Stomach (tissue), 9 donors: ENCODE results near the gene RET. TPM values are rescaled to one million over a fixed set of nuclear protein-coding genes. Genes with fewer than 3 reads are reported as not detected.

Experiments
- DNase-seq, 2 donors: peaks; one replicate each; pipeline versions ENCODE4 v3.0.0 to v3.0.0-alpha.2; 2013 to 2019
- H3K27ac ChIP-seq, 5 donors: fragments of 200-600 bp in 4 of 5; sonication (generic) in 4 of 5; one replicate each; pipeline ENCODE4 v1.5.1; 2013 to 2019; ENCODE audit warnings: mild to moderate bottlenecking in 1 of 5, moderate library complexity in 1 of 5
- H3K27me3 ChIP-seq, 3 donors: fragments of 200-600 bp; sonication (generic); one replicate each; pipeline ENCODE4 v1.5.1; 2017 to 2019; ENCODE audit warnings: mixed run types in 1 of 3
- H3K36me3 ChIP-seq, 4 donors: fragments of 200-600 bp; sonication (generic); 1 replicate in 3 of 4; 2 replicates in 1 of 4; pipeline ENCODE4 v1.5.1; 2016 to 2019
- H3K4me1 ChIP-seq, 4 donors: fragments of 200-600 bp; sonication (generic); one replicate each; pipeline ENCODE4 v1.5.1; 2016 to 2019
- H3K4me3 ChIP-seq, 4 donors: fragments of 200-600 bp; sonication (generic) in 3 of 4; one replicate each; pipeline ENCODE4 v1.5.1; 2016 to 2019; ENCODE audit warnings: mild to moderate bottlenecking in 1 of 4
- H3K9me3 ChIP-seq, 4 donors: fragments of 200-600 bp; sonication (generic); one replicate each; pipeline ENCODE4 v1.5.1; 2016 to 2019
- EP300 ChIP-seq: sonication (generic); formaldehyde crosslinking; IDR thresholded peaks from one replicate; pipeline ENCODE4 v1.6.1; 2017; ENCODE audit warnings: antibody characterized with exemption
- POLR2A ChIP-seq, 4 donors: fragments of 450-650 bp; IDR thresholded peaks; one replicate each; pipeline ENCODE4 v1.6.1; 2016; ENCODE audit warnings: antibody characterized with exemption in 4 of 4, control low read depth in 2 of 4, mild to moderate bottlenecking in 1 of 4, moderate library complexity in 1 of 4
- POLR2AphosphoS5 ChIP-seq, 3 donors: sonication (generic); formaldehyde crosslinking; IDR thresholded peaks; one replicate each; pipeline ENCODE4 v1.6.1; 2016; ENCODE audit warnings: antibody characterized with exemption in 3 of 3
- WGBS, 5 donors: extraction: QIAGEN DNeasy Blood & Tissue Kit in 3 of 5; methylation state at CpG; one replicate each; pipeline versions ENCODE4 v1.1.5 to v1.1.7; 2013 to 2018; 5-methylcytosine and 5-hydroxymethylcytosine counted together
- intact Hi-C: fragments of 100-400 bp; cut with DNase I; formaldehyde crosslinking; loops from one replicate; pipeline ENCODE4 v1.15.1; 2023; ENCODE audit warnings: low total_unique reads
- polyA plus RNA-seq, 3 donors: library from polyadenylated mRNA; stranded (reverse); fragments of 200-250 nt; gene quantifications; one replicate each; pipeline ENCODE4 v1.2.3, GENCODE V29; 2013
- total RNA-seq, 5 donors: library from RNA; depleted of rRNA; stranded (reverse); fragments of >200 nt; gene quantifications; one replicate each; pipeline versions ENCODE4 v1.1.0 to v1.2.3, GENCODE V29; 2014 to 2016
- TF ChIP-seq, protein P1 (sequence below), 7 experiments: fragments of 450-650 bp in 4 of 7; fragments of 200-600 bp in 3 of 7; sonication (generic) in 3 of 7; IDR thresholded peaks; one replicate each; pipeline ENCODE4 v1.5.1; 2016 to 2019; ENCODE audit warnings: antibody characterized with exemption in 7 of 7, control low read depth in 2 of 7, mild to moderate bottlenecking in 1 of 7
- donor health status: healthy with polysubstance abuse.
- donor health status: Bipolar disorder and iron deficiency.
- donor health status: healthy.

RET gene
- total and polyA plus RNA-seq, 8 donors, result 0.31 to 9.8 (median 2.5) TPM; not detected in 2

GRCh38 chr10:43082746-43083145, 5.9 kb downstream of the RET start:
- peak in 1 of 2 donors; percentile 69 for DNase-seq
- peaks cover 0 to 56% (median 9%) of the 10 kb centered on the region in 3 donors for H3K27me3 ChIP-seq
- H3K4me1 ChIP-seq, result peaks cover 1 to 23% (median 22%) of the 10 kb centered on the region in 4 donors
- H3K27ac ChIP-seq, result no peak overlapping the region
- WGBS, 5 donors, result 50 to 58% (median 52%) methylated on average over 6 to 7 of the region's 7 CpGs
- no peaks in the 10 kb centered on the region for H3K36me3 ChIP-seq
- TF ChIP-seq POLR2AphosphoS5 (IDR thresholded peaks at IDR 0.05) (no peak), EP300 (no peak), POLR2A (IDR thresholded peaks at IDR 0.05) (no peak)
- TF ChIP-seq, protein P1, sequence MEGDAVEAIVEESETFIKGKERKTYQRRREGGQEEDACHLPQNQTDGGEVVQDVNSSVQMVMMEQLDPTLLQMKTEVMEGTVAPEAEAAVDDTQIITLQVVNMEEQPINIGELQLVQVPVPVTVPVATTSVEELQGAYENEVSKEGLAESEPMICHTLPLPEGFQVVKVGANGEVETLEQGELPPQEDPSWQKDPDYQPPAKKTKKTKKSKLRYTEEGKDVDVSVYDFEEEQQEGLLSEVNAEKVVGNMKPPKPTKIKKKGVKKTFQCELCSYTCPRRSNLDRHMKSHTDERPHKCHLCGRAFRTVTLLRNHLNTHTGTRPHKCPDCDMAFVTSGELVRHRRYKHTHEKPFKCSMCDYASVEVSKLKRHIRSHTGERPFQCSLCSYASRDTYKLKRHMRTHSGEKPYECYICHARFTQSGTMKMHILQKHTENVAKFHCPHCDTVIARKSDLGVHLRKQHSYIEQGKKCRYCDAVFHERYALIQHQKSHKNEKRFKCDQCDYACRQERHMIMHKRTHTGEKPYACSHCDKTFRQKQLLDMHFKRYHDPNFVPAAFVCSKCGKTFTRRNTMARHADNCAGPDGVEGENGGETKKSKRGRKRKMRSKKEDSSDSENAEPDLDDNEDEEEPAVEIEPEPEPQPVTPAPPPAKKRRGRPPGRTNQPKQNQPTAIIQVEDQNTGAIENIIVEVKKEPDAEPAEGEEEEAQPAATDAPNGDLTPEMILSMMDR (IDR thresholded peaks at IDR 0.05), result no peak
- intact Hi-C loops, result no loop called here
- H3K9me3 ChIP-seq, result no peaks in the 10 kb centered on the region
- H3K4me3 ChIP-seq, result no peak overlapping the region

DNA sequence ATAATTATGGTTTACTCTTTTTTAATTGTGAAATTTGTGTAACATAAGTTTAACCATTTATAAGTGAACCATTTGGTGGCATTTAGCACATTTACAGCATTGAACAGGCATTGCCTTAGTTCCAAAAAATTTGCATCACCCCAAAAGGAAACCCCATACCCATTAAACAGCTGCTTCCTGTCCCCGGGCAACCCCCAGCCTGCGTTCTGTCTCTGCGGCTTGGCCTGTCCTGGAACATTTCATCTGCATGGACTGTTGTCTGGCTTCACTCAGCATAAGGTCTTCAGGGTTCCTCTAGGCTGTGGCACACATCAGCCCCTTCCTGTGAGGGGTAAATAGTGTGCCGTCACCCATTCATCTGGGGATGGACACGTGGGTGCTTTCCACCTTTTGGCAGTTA, 6.9 kb downstream of the RET start:
- no peak overlapping the region for H3K4me3 ChIP-seq
- no peak for TF ChIP-seq EP300
- TF ChIP-seq, protein P1 (IDR thresholded peaks at IDR 0.05), result no peak
- TF ChIP-seq POLR2AphosphoS5 (IDR thresholded peaks at IDR 0.05), result no peak
- TF ChIP-seq POLR2A (IDR thresholded peaks at IDR 0.05), result no peak
- no peak overlapping the region for H3K27ac ChIP-seq
- WGBS, 5 donors, result 55 to 72% (median 70%) methylated on average over 5 of the region's 5 CpGs
- no peak for DNase-seq
- no peaks in the 10 kb centered on the region for H3K9me3 ChIP-seq
- H3K27me3 ChIP-seq, result peaks cover 0 to 46% (median under 1%) of the 10 kb centered on the region in 3 donors
- H3K4me1 ChIP-seq, result peaks cover 0 to 19% (median 13%) of the 10 kb centered on the region in 4 donors
- intact Hi-C loops, result no loop called here
- H3K36me3 ChIP-seq, result no peaks in the 10 kb centered on the region

DNA sequence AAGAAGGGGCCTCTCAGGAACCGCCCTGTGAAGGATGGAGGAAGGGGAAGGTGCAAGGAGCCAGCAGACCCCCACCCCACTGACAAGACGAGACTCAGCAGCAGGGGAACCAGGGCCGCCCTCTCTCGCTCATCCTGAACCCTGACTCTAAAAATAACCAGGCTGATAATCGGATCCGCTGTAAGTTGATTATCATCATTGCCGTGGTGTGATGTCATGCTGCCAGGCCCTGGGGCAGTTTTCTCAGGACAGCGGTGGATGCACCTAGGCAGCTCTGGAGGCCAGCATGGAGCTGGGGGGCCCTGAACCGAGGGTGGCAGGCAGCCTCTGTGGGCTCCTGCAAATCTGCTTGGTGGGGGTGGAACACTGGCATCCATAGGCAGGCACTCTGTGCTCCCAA, 7.9 kb downstream of the RET start:
- Histone ChIP-seq H3K36me3 (no peaks in the 10 kb centered on the region), H3K4me3 (no peak overlapping the region), H3K9me3 (no peaks in the 10 kb centered on the region), H3K27me3 (peaks cover 0 to 35% (median 0%) of the 10 kb centered on the region in 3 donors), H3K27ac (no peak overlapping the region), H3K4me1 (peaks cover 0 to 19% (median 11%) of the 10 kb centered on the region in 4 donors)
- DNase-seq, result peak in 1 of 2 donors; percentile 25
- WGBS, 5 donors, result 74 to 84% (median 82%) methylated on average over 8 to 9 of the region's 9 CpGs
- TF ChIP-seq POLR2A (IDR thresholded peaks at IDR 0.05) (no peak), POLR2AphosphoS5 (IDR thresholded peaks at IDR 0.05) (no peak), EP300 (no peak)
- TF ChIP-seq, protein P1 (IDR thresholded peaks at IDR 0.05), result no peak
- intact Hi-C loops, result no loop called here

GRCh38 chr10:43086321-43086942, 9.6 kb downstream of the RET start:
- peaks cover 0 to 19% (median 10%) of the 10 kb centered on the region in 4 donors for H3K4me1 ChIP-seq
- no peak for DNase-seq
- H3K9me3 ChIP-seq, result no peaks in the 10 kb centered on the region
- H3K27me3 ChIP-seq, result peaks cover 0 to 20% (median 0%) of the 10 kb centered on the region in 3 donors
- H3K36me3 ChIP-seq, result no peaks in the 10 kb centered on the region
- no peak overlapping the region for H3K4me3 ChIP-seq
- TF ChIP-seq EP300 (no peak), POLR2A (IDR thresholded peaks at IDR 0.05) (no peak), POLR2AphosphoS5 (IDR thresholded peaks at IDR 0.05) (no peak)
- TF ChIP-seq, protein P1 (IDR thresholded peaks at IDR 0.05), result no peak
- WGBS, 5 donors, result 73 to 78% (median 77%) methylated on average over 3 to 7 of the region's 7 CpGs
- no peak overlapping the region for H3K27ac ChIP-seq
- intact Hi-C loops, result no loop called here
